ENCODE results near the gene TESPA1.

Gene TESPA1, protein sequence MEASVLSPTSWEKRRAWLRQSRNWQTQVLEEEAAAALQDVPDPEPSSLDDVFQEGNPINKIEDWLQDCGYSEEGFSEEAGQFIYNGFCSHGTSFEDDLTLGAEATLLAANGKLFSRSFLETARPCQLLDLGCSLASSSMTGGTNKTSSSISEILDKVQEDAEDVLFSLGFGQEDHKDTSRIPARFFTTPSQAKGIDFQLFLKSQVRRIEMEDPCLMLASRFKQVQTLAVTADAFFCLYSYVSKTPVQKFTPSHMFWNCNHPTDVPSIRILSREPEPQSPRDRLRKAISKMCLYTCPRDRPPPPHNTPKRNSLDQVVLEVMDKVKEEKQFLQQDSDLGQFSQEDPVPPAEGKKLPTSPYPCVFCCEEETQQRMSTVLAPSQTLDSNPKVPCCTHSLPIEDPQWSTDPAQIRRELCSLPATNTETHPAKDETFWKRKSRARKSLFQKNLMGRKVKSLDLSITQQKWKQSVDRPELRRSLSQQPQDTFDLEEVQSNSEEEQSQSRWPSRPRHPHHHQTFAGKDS

GRCh38 chr12:54984658-54985376, at the start of gene TESPA1:
Gene TESPA1 (minus strand): TSS chr12:54984762. CDS start chr12:54974562, 10,200 bp downstream.
- Histone ChIP-seq H3K4me3 (ENCODE audit: low read length in 2 of 2) (no peak within 1 kb of the TSS), H3K9ac (ENCODE audit: low read length in 2 of 2) (no peak within 1 kb of the TSS), H3K9me3 (ENCODE audit: control insufficient read depth in 2 of 2, low read length in 2 of 2) (no peaks in the 10 kb centered on the region), H3K27me3 (ENCODE audit: control insufficient read depth in 1 of 2, insufficient read depth in 2 of 2, low read length in 2 of 2) (no peaks in the 10 kb centered on the region), H3K4me1 (ENCODE audit: control insufficient read depth, insufficient read depth, low read length) (no peaks in the 10 kb centered on the region), H3K27ac (ENCODE audit: low read length) (no peak within 1 kb of the TSS), H3K36me3 (ENCODE audit: control insufficient read depth in 2 of 2, insufficient read depth in 2 of 2, low read length in 2 of 2) (no peaks in the 10 kb centered on the region)

GRCh38 chr12:55034218-55034617, 49.7 kb upstream of the TESPA1 start:
- no peak overlapping the region for H3K27ac ChIP-seq (ENCODE audit: low read length)
- no peaks in the 10 kb centered on the region for H3K36me3 ChIP-seq (ENCODE audit: control insufficient read depth in 2 of 2, insufficient read depth in 2 of 2, low read length in 2 of 2)
- no peak overlapping the region for H3K4me3 ChIP-seq (ENCODE audit: low read length in 2 of 2)
- H3K9ac ChIP-seq (ENCODE audit: low read length in 2 of 2), result no peak overlapping the region
- H3K9me3 ChIP-seq (ENCODE audit: control insufficient read depth in 2 of 2, low read length in 2 of 2), result no peaks in the 10 kb centered on the region
- no peaks in the 10 kb centered on the region for H3K27me3 ChIP-seq (ENCODE audit: control insufficient read depth in 1 of 2, insufficient read depth in 2 of 2, low read length in 2 of 2)
- H3K4me1 ChIP-seq (ENCODE audit: control insufficient read depth, insufficient read depth, low read length), result no peaks in the 10 kb centered on the region

- Histone ChIP-seq H3K9me3 (ENCODE audit: control insufficient read depth in 2 of 2, low read length in 2 of 2) (no peaks in the 10 kb centered on the region), H3K4me1 (ENCODE audit: control insufficient read depth, insufficient read depth, low read length) (no peaks in the 10 kb centered on the region), H3K27me3 (ENCODE audit: control insufficient read depth in 1 of 2, insufficient read depth in 2 of 2, low read length in 2 of 2) (peaks cover 0 to 7% of the 10 kb centered on the region in 2 donors), H3K27ac (ENCODE audit: low read length) (no peak overlapping the region), H3K4me3 (ENCODE audit: low read length in 2 of 2) (no peak overlapping the region), H3K36me3 (ENCODE audit: control insufficient read depth in 2 of 2, insufficient read depth in 2 of 2, low read length in 2 of 2) (no peaks in the 10 kb centered on the region), H3K9ac (ENCODE audit: low read length in 2 of 2) (no peak overlapping the region)
These were observed 40.9 kb upstream of the TESPA1 start for GRCh38 chr12:55025508-55025907.

DNA sequence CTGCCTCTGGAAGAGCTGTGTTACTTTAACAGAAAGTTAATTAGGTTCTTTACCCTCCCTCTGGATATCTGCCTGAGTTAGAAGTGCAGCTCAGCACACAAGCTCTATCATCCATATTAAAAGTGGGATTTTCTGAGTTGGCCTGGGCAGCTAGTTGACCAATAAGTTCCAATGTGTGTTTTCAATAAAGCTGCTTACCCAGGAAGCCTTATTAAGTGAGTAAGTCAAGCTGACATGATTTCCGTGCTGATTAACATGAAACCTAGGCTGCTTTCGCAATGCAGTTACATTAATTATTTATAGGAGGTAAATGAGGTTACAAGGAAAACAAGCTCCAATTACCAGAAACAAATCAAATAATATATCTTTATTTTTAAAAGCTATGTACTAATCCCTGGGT, 40.0 kb upstream of the TESPA1 start:
- H3K4me3 ChIP-seq (ENCODE audit: low read length in 2 of 2), result no peak overlapping the region
- H3K27me3 ChIP-seq (ENCODE audit: control insufficient read depth in 1 of 2, insufficient read depth in 2 of 2, low read length in 2 of 2), result peaks cover 0 to 7% of the 10 kb centered on the region in 2 donors
- H3K9ac ChIP-seq (ENCODE audit: low read length in 2 of 2), result no peak overlapping the region
- no peaks in the 10 kb centered on the region for H3K9me3 ChIP-seq (ENCODE audit: control insufficient read depth in 2 of 2, low read length in 2 of 2)
- H3K36me3 ChIP-seq (ENCODE audit: control insufficient read depth in 2 of 2, insufficient read depth in 2 of 2, low read length in 2 of 2), result no peaks in the 10 kb centered on the region
- no peaks in the 10 kb centered on the region for H3K4me1 ChIP-seq (ENCODE audit: control insufficient read depth, insufficient read depth, low read length)
- H3K27ac ChIP-seq (ENCODE audit: low read length), result no peak overlapping the region

DNA sequence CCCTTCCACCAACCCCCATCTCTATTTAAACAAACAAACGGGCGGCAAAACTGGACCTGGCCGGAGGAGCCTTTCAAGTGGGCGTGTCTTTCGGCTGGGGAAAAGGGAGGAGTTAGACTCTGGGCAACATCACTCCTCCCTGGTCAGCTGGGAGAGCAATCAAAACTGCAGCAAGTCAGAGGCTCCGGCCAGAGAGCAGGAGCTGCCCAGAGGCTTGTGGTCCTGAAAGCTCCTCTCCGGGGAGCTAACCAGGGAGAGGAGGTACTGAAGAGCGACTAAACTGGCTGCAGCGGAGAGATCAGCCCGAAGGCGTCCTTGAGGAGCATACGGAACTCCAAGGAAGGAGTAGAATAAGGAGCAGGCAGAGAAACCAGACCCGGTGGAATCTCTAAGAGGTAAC, 35.2 kb upstream of the TESPA1 start, which contains the start of gene NEUROD4:
Gene NEUROD4 (plus strand): TSS at position 191 of the 400 bp plus-strand sequence. CDS start 6,466 bp downstream, outside the sequence.
- Histone ChIP-seq H3K4me1 (ENCODE audit: control insufficient read depth, insufficient read depth, low read length) (no peaks in the 10 kb centered on the region), H3K4me3 (ENCODE audit: low read length in 2 of 2) (no peak within 1 kb of the TSS), H3K36me3 (ENCODE audit: control insufficient read depth in 2 of 2, insufficient read depth in 2 of 2, low read length in 2 of 2) (no peaks in the 10 kb centered on the region), H3K9ac (ENCODE audit: low read length in 2 of 2) (no peak within 1 kb of the TSS), H3K27me3 (ENCODE audit: control insufficient read depth in 1 of 2, insufficient read depth in 2 of 2, low read length in 2 of 2) (peaks cover 0 to 7% of the 10 kb centered on the region in 2 donors), H3K27ac (ENCODE audit: low read length) (no peak within 1 kb of the TSS), H3K9me3 (ENCODE audit: control insufficient read depth in 2 of 2, low read length in 2 of 2) (no peaks in the 10 kb centered on the region)

DNA sequence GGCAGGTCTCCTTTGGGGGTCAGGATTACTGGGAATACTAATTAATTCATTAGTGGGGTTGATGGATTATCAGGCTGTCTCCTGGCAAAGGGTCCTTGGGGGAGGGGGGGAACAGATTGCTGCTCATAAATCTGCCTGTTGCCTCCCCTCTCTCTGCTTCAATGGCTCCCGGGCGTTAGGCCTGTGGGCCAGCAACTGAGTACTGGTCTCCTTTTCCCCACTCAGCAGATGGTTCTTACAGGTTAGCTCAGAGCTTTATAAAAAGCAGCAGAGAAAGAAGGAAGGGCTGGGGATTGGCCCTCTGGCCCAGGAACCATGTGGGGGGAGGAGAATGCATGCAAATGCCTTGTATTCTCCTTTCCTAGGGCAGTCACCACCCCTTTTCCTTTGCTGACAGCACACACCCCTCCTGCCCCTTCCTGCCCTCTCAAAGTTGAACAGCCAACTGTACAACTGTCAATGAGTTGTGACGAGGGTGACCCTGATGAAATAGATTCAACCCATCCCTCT, 32.9 kb upstream of the TESPA1 start:
- no peaks in the 10 kb centered on the region for H3K9me3 ChIP-seq (ENCODE audit: control insufficient read depth in 2 of 2, low read length in 2 of 2)
- peaks cover 0 to 4% of the 10 kb centered on the region in 2 donors for H3K27me3 ChIP-seq (ENCODE audit: control insufficient read depth in 1 of 2, insufficient read depth in 2 of 2, low read length in 2 of 2)
- H3K4me3 ChIP-seq (ENCODE audit: low read length in 2 of 2), result no peak overlapping the region
- H3K36me3 ChIP-seq (ENCODE audit: control insufficient read depth in 2 of 2, insufficient read depth in 2 of 2, low read length in 2 of 2), result no peaks in the 10 kb centered on the region
- no peak overlapping the region for H3K27ac ChIP-seq (ENCODE audit: low read length)
- no peaks in the 10 kb centered on the region for H3K4me1 ChIP-seq (ENCODE audit: control insufficient read depth, insufficient read depth, low read length)
- no peak overlapping the region for H3K9ac ChIP-seq (ENCODE audit: low read length in 2 of 2)

DNA sequence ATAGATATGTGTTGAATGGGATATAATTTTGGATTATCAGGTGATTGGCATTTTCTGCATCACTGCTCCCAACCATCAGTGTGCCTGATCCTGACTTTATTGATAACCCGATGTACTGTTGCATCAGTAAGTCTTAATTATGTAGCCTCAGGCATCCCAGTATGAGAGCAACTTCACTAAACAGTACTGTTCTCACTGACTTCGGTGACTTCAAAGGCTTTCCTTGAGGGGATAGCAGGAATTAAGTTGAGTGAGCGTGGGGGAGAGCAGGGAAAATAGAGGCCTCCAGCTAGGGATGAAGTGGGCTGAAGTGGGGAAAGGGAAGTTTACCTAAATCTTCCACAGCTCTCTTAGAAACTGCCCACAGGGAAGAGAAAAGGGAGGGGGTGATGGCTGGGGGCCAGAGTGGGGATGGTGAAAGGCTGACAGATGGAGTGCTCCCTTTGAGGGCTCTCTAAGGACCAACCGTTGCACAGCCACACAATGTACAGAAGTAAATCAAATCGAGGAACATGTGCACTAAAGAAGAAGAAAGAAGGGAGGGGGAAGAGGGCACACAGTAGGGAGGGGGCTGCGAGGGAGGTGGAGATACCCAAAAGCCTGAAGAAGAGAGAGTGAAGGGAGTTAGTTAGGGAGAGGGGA, 24.5 kb upstream of the TESPA1 start:
- no peaks in the 10 kb centered on the region for H3K9me3 ChIP-seq (ENCODE audit: control insufficient read depth in 2 of 2, low read length in 2 of 2)
- H3K9ac ChIP-seq (ENCODE audit: low read length in 2 of 2), result no peak overlapping the region
- no peak overlapping the region for H3K4me3 ChIP-seq (ENCODE audit: low read length in 2 of 2)
- no peaks in the 10 kb centered on the region for H3K36me3 ChIP-seq (ENCODE audit: control insufficient read depth in 2 of 2, insufficient read depth in 2 of 2, low read length in 2 of 2)
- H3K27ac ChIP-seq (ENCODE audit: low read length), result no peak overlapping the region
- no peaks in the 10 kb centered on the region for H3K4me1 ChIP-seq (ENCODE audit: control insufficient read depth, insufficient read depth, low read length)
- H3K27me3 ChIP-seq (ENCODE audit: control insufficient read depth in 1 of 2, insufficient read depth in 2 of 2, low read length in 2 of 2), result peaks cover 0 to 2% of the 10 kb centered on the region in 2 donors

- no peaks in the 10 kb centered on the region for H3K36me3 ChIP-seq (ENCODE audit: control insufficient read depth in 2 of 2, insufficient read depth in 2 of 2, low read length in 2 of 2)
- no peaks in the 10 kb centered on the region for H3K4me1 ChIP-seq (ENCODE audit: control insufficient read depth, insufficient read depth, low read length)
- no peaks in the 10 kb centered on the region for H3K9me3 ChIP-seq (ENCODE audit: control insufficient read depth in 2 of 2, low read length in 2 of 2)
- no peak overlapping the region for H3K4me3 ChIP-seq (ENCODE audit: low read length in 2 of 2)
- H3K27ac ChIP-seq (ENCODE audit: low read length), result no peak overlapping the region
- peaks cover 0 to 8% of the 10 kb centered on the region in 2 donors for H3K27me3 ChIP-seq (ENCODE audit: control insufficient read depth in 1 of 2, insufficient read depth in 2 of 2, low read length in 2 of 2)
- no peak overlapping the region for H3K9ac ChIP-seq (ENCODE audit: low read length in 2 of 2)
These were observed 17.8 kb upstream of the TESPA1 start for GRCh38 chr12:55002355-55002754.

GRCh38 chr12:55001198-55001868, 16.8 kb upstream of the TESPA1 start:
- Histone ChIP-seq H3K4me1 (ENCODE audit: control insufficient read depth, insufficient read depth, low read length) (no peaks in the 10 kb centered on the region), H3K27ac (ENCODE audit: low read length) (no peak overlapping the region), H3K9me3 (ENCODE audit: control insufficient read depth in 2 of 2, low read length in 2 of 2) (no peaks in the 10 kb centered on the region), H3K9ac (ENCODE audit: low read length in 2 of 2) (no peak overlapping the region), H3K4me3 (ENCODE audit: low read length in 2 of 2) (no peak overlapping the region), H3K36me3 (ENCODE audit: control insufficient read depth in 2 of 2, insufficient read depth in 2 of 2, low read length in 2 of 2) (no peaks in the 10 kb centered on the region), H3K27me3 (ENCODE audit: control insufficient read depth in 1 of 2, insufficient read depth in 2 of 2, low read length in 2 of 2) (peaks cover 0 to 8% of the 10 kb centered on the region in 2 donors)

- no peaks in the 10 kb centered on the region for H3K4me1 ChIP-seq (ENCODE audit: control insufficient read depth, insufficient read depth, low read length)
- peaks cover 0 to 6% of the 10 kb centered on the region in 2 donors for H3K27me3 ChIP-seq (ENCODE audit: control insufficient read depth in 1 of 2, insufficient read depth in 2 of 2, low read length in 2 of 2)
- H3K36me3 ChIP-seq (ENCODE audit: control insufficient read depth in 2 of 2, insufficient read depth in 2 of 2, low read length in 2 of 2), result no peaks in the 10 kb centered on the region
These were observed 14.5 kb upstream of the TESPA1 start for GRCh38 chr12:54998958-54999510.

More at GRCh38 chr12:54998958-54999510, 14.5 kb upstream of the TESPA1 start:
- no peak overlapping the region for H3K27ac ChIP-seq (ENCODE audit: low read length)
- no peak overlapping the region for H3K9ac ChIP-seq (ENCODE audit: low read length in 2 of 2)
- no peaks in the 10 kb centered on the region for H3K9me3 ChIP-seq (ENCODE audit: control insufficient read depth in 2 of 2, low read length in 2 of 2)
- H3K4me3 ChIP-seq (ENCODE audit: low read length in 2 of 2), result no peak overlapping the region

Data from stomach smooth muscle (tissue), 2 donors.